Activated CD8-positive, alpha-beta memory T cell treated with anti-CD3 and anti-CD28 coated beads, Interleukin-2, amount 50 U/mL, for 48 hours (primary cell): ENCODE results near the gene STRIP2.
"Not testable (repeated sequence)": the region's sequence is repeated elsewhere in the genome, so short reads cannot be mapped to it uniquely, and the experiment has no call there.

ENCODE experiments used
- DNase-seq: peaks from one replicate; pipeline ENCODE4 v3.0.0-alpha.2; 2020

STRIP2 gene

GRCh38 chr7:129534558-129535274 is 100.5 kb downstream of the STRIP2 start:
- not testable (repeated sequence) for DNase-seq

- DNase-seq, result no peak
Measured at GRCh38 chr7:129535896-129536295, 101.7 kb downstream of the STRIP2 start.

- no peak for DNase-seq
Measured at GRCh38 chr7:129536323-129536722, 102.1 kb downstream of the STRIP2 start.
